HepG2 (cell line): ENCODE results near the gene CENPB. TPM values are rescaled to one million over a fixed set of nuclear protein-coding genes. Genes with fewer than 3 reads are reported as not detected.

Source experiments
- ATF7-NPFF ChIP-seq: sonication (generic); formaldehyde crosslinking; IDR thresholded peaks from 2 replicates; pipeline ENCODE4 v1.8.1; 2023; ENCODE audit warnings: mild to moderate bottlenecking, low read depth, missing genetic modification reagents, moderate library complexity
- IKZF1 ChIP-seq: fragments of 450-650 bp; IDR thresholded peaks from 2 replicates; pipeline ENCODE4 v1.7.1; 2016
- KAT2B ChIP-seq: fragments of 150-350 bp; IDR thresholded peaks from 2 replicates; pipeline ENCODE4 v1.6.1; 2014; ENCODE audit warnings: low read depth, low read length, borderline replicate concordance
- KDM6A ChIP-seq: IDR thresholded peaks from 2 replicates; pipeline ENCODE4 v1.6.1; 2016; ENCODE audit warnings: low read depth
- KIAA2018 ChIP-seq: sonication (generic); formaldehyde crosslinking; IDR thresholded peaks from 2 replicates; pipeline ENCODE4 v1.5.0; 2020; ENCODE audit warnings: mild to moderate bottlenecking, missing genetic modification reagents, borderline replicate concordance
- KLF16 ChIP-seq, 2 experiments: sonication (generic) in 1 of 2; formaldehyde crosslinking in 1 of 2; IDR thresholded peaks; 2 replicates each; pipeline versions ENCODE4 v1.6.1 to v1.8.0; 2016 to 2023; ENCODE audit warnings: missing genetic modification reagents in 2 of 2, missing compliant biosample characterization in 1 of 2
- MIER3 ChIP-seq: IDR thresholded peaks from 2 replicates; pipeline ENCODE4 v1.6.1; 2016; ENCODE audit warnings: missing compliant biosample characterization, borderline replicate concordance
- MYNN ChIP-seq: sonication (generic); formaldehyde crosslinking; IDR thresholded peaks from 2 replicates; pipeline ENCODE4 v1.4.0; 2020; ENCODE audit warnings: mild to moderate bottlenecking, low read depth, missing genetic modification reagents
- NFIC ChIP-seq: IDR thresholded peaks from 2 replicates; pipeline ENCODE4 v1.6.1; 2012; ENCODE audit warnings: mild to moderate bottlenecking, low read length, inconsistent platforms
- POLR2A ChIP-seq, 2 experiments: IDR thresholded peaks; 2 replicates each; pipeline ENCODE4 v1.6.1; 2011; ENCODE audit warnings: low read depth in 2 of 2, low read length in 2 of 2, mild to moderate bottlenecking in 1 of 2, moderate library complexity in 1 of 2; ENCODE audit not compliant: insufficient read depth in 1 of 2
- TARDBP ChIP-seq: sonication (generic); formaldehyde crosslinking; IDR thresholded peaks from 2 replicates; pipeline ENCODE4 v1.8.0; 2022; ENCODE audit warnings: mild to moderate bottlenecking, missing genetic modification reagents
- TEF ChIP-seq: sonication (generic); formaldehyde crosslinking; IDR thresholded peaks from 2 replicates; pipeline ENCODE4 v1.5.0; 2020; ENCODE audit warnings: missing genetic modification reagents
- TOPORS ChIP-seq: sonication (generic); formaldehyde crosslinking; IDR thresholded peaks from 2 replicates; pipeline ENCODE4 v1.8.0; 2023; ENCODE audit warnings: mild to moderate bottlenecking, missing genetic modification reagents
- XBP1 ChIP-seq: sonication (generic); formaldehyde crosslinking; IDR thresholded peaks from 2 replicates; pipeline ENCODE4 v1.5.0; 2020; ENCODE audit warnings: missing genetic modification reagents
- ZFP36L1 ChIP-seq: sonication (generic); formaldehyde crosslinking; IDR thresholded peaks from 2 replicates; pipeline ENCODE4 v1.8.0; 2022; ENCODE audit warnings: mild to moderate bottlenecking, missing genetic modification reagents, moderate library complexity
- ZNF329 ChIP-seq: sonication (generic); formaldehyde crosslinking; IDR thresholded peaks from 2 replicates; pipeline ENCODE4 v1.9.0; 2021; ENCODE audit warnings: low read depth, mild to moderate bottlenecking, missing genetic modification reagents
- ZNF709 ChIP-seq: sonication (generic); formaldehyde crosslinking; IDR thresholded peaks from 2 replicates; pipeline ENCODE4 v1.5.0; 2020; ENCODE audit warnings: mild to moderate bottlenecking, missing genetic modification reagents
- polyA plus RNA-seq, 8 experiments: library from polyadenylated mRNA; depleted of rRNA in 3 of 8; stranded (reverse) in 7 of 8; unstranded in 1 of 8; fragments of >200 nt; fragmentation: Illumina TruSeq in 4 of 8; extraction: Trizol in 4 of 8; gene quantifications; 2 replicates each; pipeline versions ENCODE4 v1.2.1 to v1.2.3, GENCODE V29; 2011 to 2016; ENCODE audit warnings: low read depth in 4 of 8, missing spikeins in 1 of 8, mixed read lengths in 1 of 8; ENCODE audit not compliant: insufficient read depth in 1 of 8
- total RNA-seq, 5 experiments: library from RNA; depleted of rRNA; stranded (reverse); fragments of >200 nt; fragmentation: Illumina TruSeq; extraction: Trizol; gene quantifications; 2 replicates each; pipeline ENCODE4 v1.2.3, GENCODE V29; 2016; ENCODE audit warnings: low read depth in 1 of 5
- TF ChIP-seq, protein P1 (sequence below): sonication (generic); formaldehyde crosslinking; IDR thresholded peaks from 2 replicates; pipeline ENCODE4 v1.8.0; 2022; ENCODE audit warnings: missing genetic modification reagents, low read depth, mild to moderate bottlenecking, borderline replicate concordance
- TF ChIP-seq, protein P2 (sequence below): sonication (generic); formaldehyde crosslinking; IDR thresholded peaks from 2 replicates; pipeline ENCODE4 v1.4.0; 2020; ENCODE audit warnings: missing genetic modification reagents

CENPB gene
- total and polyA plus RNA-seq, 2 of the 13 experiments (the other 11 are each of a cell fraction or from before 2014, with no cell fraction given) = 10.4 to 54.5 TPM

GRCh38 chr20:3820048-3820900, 33.7 kb upstream of the CENPB start, which contains the start of gene AP5S1 (continued):
- TF ChIP-seq KIAA2018 (CRISPR knock-in tag) (no peak), KAT2B (no peak), ATF7-NPFF (peak; percentile 96), KDM6A (CRISPR knock-in tag) (peak; percentile 41; the same call in 1 of the 2 replicates), TARDBP (peak; percentile 73), IKZF1 (no peak), NFIC (no peak), POLR2A (IDR thresholded peaks at IDR 0.05; ENCODE audit: insufficient read depth in 1 of 2, low read depth in 2 of 2, low read length in 2 of 2) (peak; percentile 97), MIER3 (CRISPR knock-in tag) (peak; percentile 70; the same call in 1 of the 2 replicates), XBP1 (peak; percentile 87), MYNN (CRISPR knock-in tag) (no peak; the same call in 1 of the 2 replicates), TOPORS (CRISPR knock-in tag) (peak; percentile 76), KLF16 (CRISPR knock-in tag; IDR thresholded peaks at IDR 0.05) (peak in 1 of 2 experiments; percentile 84; a peak in 2 of 4 replicates), ZNF329 (CRISPR knock-in tag) (no peak; the same call in 1 of the 2 replicates), TEF (CRISPR knock-in tag) (peak; percentile 76; the same call in 1 of the 2 replicates), ZNF709 (CRISPR knock-in tag) (peak; percentile 94; the same call in 1 of the 2 replicates), ZFP36L1 (CRISPR knock-in tag) (peak; percentile 61)
- TF ChIP-seq, protein P1, sequence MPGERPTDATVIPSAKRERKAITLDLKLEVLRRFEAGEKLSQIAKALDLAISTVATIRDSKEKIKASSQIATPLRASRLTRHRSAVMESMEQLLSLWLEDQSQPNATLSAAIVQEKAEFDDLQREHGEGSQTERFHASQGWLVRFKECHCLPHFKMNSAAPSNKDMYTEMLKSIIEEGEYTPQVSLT = no peak; the same call in 1 of the 2 replicates
- TF ChIP-seq, protein P2, sequence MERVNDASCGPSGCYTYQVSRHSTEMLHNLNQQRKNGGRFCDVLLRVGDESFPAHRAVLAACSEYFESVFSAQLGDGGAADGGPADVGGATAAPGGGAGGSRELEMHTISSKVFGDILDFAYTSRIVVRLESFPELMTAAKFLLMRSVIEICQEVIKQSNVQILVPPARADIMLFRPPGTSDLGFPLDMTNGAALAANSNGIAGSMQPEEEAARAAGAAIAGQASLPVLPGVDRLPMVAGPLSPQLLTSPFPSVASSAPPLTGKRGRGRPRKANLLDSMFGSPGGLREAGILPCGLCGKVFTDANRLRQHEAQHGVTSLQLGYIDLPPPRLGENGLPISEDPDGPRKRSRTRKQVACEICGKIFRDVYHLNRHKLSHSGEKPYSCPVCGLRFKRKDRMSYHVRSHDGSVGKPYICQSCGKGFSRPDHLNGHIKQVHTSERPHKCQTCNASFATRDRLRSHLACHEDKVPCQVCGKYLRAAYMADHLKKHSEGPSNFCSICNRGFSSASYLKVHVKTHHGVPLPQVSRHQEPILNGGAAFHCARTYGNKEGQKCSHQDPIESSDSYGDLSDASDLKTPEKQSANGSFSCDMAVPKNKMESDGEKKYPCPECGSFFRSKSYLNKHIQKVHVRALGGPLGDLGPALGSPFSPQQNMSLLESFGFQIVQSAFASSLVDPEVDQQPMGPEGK = peak; percentile 60
